Neutrophil (primary cell): ENCODE measurements around the gene HIGD1C.
A peak's percentile ranks its signal among the peaks of the same experiment; 100 is the strongest.
"Not testable (repeated sequence)": the region's sequence is repeated elsewhere in the genome, so short reads cannot be mapped to it uniquely, and the experiment has no call there.

Source experiments
- H3K27ac ChIP-seq: fragments of 200-600 bp; sonication (generic); 2 replicates; pipeline ENCODE4 v1.5.1; 2016; ENCODE audit warnings: mild to moderate bottlenecking, moderate library complexity
- H3K27me3 ChIP-seq: fragments of 200-600 bp; sonication (generic); 2 replicates; pipeline ENCODE4 v1.6.0; 2016; ENCODE audit warnings: mild to moderate bottlenecking
- H3K36me3 ChIP-seq: fragments of 200-600 bp; sonication (generic); 2 replicates; pipeline ENCODE4 v1.5.1; 2017
- H3K4me1 ChIP-seq, 2 experiments: fragments of 200-600 bp in 1 of 2; sonication (generic) in 1 of 2; 1 replicate in 1 of 2; 2 replicates in 1 of 2; pipeline versions ENCODE4 v1.5.1 to v1.6.1; 2013 to 2016; ENCODE audit warnings: low read depth in 1 of 2, low read length in 1 of 2, mild to moderate bottlenecking in 1 of 2, moderate library complexity in 1 of 2; ENCODE audit not compliant: control insufficient read depth in 1 of 2, insufficient read depth in 1 of 2
- H3K4me3 ChIP-seq, 2 experiments: fragments of 200-600 bp in 1 of 2; sonication (generic) in 1 of 2; 1 replicate in 1 of 2; 2 replicates in 1 of 2; pipeline ENCODE4 v1.5.1; 2013 to 2016; ENCODE audit warnings: low read depth in 1 of 2, low read length in 1 of 2, mild to moderate bottlenecking in 1 of 2, moderate library complexity in 1 of 2
- H3K9me3 ChIP-seq: fragments of 200-600 bp; sonication (generic); 2 replicates; pipeline ENCODE4 v1.5.1; 2016
- CTCF ChIP-seq: fragments of 200-600 bp; sonication (generic); IDR thresholded peaks from 2 replicates; pipeline ENCODE4 v1.5.1; 2016; ENCODE audit warnings: antibody characterized with exemption

HIGD1C gene

GRCh38 chr12:50928392-50928791 is 24.0 kb upstream of the HIGD1C start:
- TF ChIP-seq CTCF = no peak
- Histone ChIP-seq H3K4me3 (no peak overlapping the region), H3K4me1 (peaks cover 60 to 61% of the 10 kb centered on the region in 2 experiments), H3K36me3 (no peaks in the 10 kb centered on the region), H3K27ac (no peak overlapping the region), H3K27me3 (no peaks in the 10 kb centered on the region), H3K9me3 (no peaks in the 10 kb centered on the region)

- Histone ChIP-seq H3K36me3 (no peaks in the 10 kb centered on the region), H3K27ac (no peak overlapping the region), H3K4me1 (peaks cover 61% of the 10 kb centered on the region in 2 experiments), H3K4me3 (no peak overlapping the region), H3K9me3 (no peaks in the 10 kb centered on the region), H3K27me3 (no peaks in the 10 kb centered on the region)
- TF ChIP-seq CTCF = no peak
Measured at GRCh38 chr12:50929831-50930230, 22.5 kb upstream of the HIGD1C start.

GRCh38 chr12:50930477-50930876 is 21.9 kb upstream of the HIGD1C start:
- not testable (repeated sequence) for H3K9me3 ChIP-seq, H3K36me3 ChIP-seq, H3K27me3 ChIP-seq, H3K4me3 ChIP-seq, H3K27ac ChIP-seq
- H3K4me1 ChIP-seq = peaks cover 61% of the 10 kb centered on the region in 2 experiments

GRCh38 chr12:50932787-50933280 is 19.5 kb upstream of the HIGD1C start:
- no peaks in the 10 kb centered on the region for H3K9me3 ChIP-seq
- no peaks in the 10 kb centered on the region for H3K36me3 ChIP-seq
- no peaks in the 10 kb centered on the region for H3K27me3 ChIP-seq
- TF ChIP-seq CTCF = no peak
- H3K4me1 ChIP-seq = peaks cover 46 to 49% of the 10 kb centered on the region in 2 experiments
- H3K4me3 ChIP-seq = peak overlapping the region in 1 of 2 experiments; percentile 3
- peak overlapping the region; percentile 30 for H3K27ac ChIP-seq

- Histone ChIP-seq H3K9me3 (no peaks in the 10 kb centered on the region), H3K27me3 (no peaks in the 10 kb centered on the region), H3K27ac (peak overlapping the region; percentile 64), H3K4me1 (peaks cover 39 to 41% of the 10 kb centered on the region in 2 experiments), H3K36me3 (no peaks in the 10 kb centered on the region), H3K4me3 (no peak overlapping the region)
- TF ChIP-seq CTCF = no peak
Measured at GRCh38 chr12:50933459-50934124, 18.8 kb upstream of the HIGD1C start.

GRCh38 chr12:50934371-50934851 is 17.9 kb upstream of the HIGD1C start:
- Histone ChIP-seq H3K27me3 (no peaks in the 10 kb centered on the region), H3K27ac (peak overlapping the region; percentile 64), H3K4me1 (peaks cover 38 to 41% of the 10 kb centered on the region in 2 experiments), H3K36me3 (no peaks in the 10 kb centered on the region), H3K4me3 (no peak overlapping the region), H3K9me3 (no peaks in the 10 kb centered on the region)
- no peak for TF ChIP-seq CTCF
